Caki2 (cell line): ENCODE measurements around the gene EPB41L4B. TPM values are rescaled to one million over a fixed set of nuclear protein-coding genes. Genes with fewer than 3 reads are reported as not detected.
"Not testable (repeated sequence)": the region's sequence is repeated elsewhere in the genome, so short reads cannot be mapped to it uniquely, and the experiment has no call there.

Source experiments
- DNase-seq: peaks from one replicate; pipeline ENCODE4 v3.0.0-alpha.2; 2015; ENCODE audit warnings: low read depth
- in situ Hi-C: cut with HindIII; loops from 2 replicates; pipeline ENCODE4 v1.10.0; 2016; ENCODE audit warnings: low sequenced_read_pairs, low pct_unique_long_range_greater_than_20kb, mixed read lengths
- total RNA-seq: library from RNA; depleted of rRNA; stranded (reverse); fragments of >200 nt; shearing (Covaris generic); gene quantifications from 2 replicates; pipeline ENCODE4 v1.2.3, GENCODE V29; 2014; ENCODE audit warnings: low replicate concordance

EPB41L4B gene
- total RNA-seq, 1 experiment from 2014 or later: 4.4 TPM

GRCh38 chr9:109238655-109239054, 82.2 kb downstream of the EPB41L4B start:
- DNase-seq: no peak
- in situ Hi-C loops: no loop called here

DNA sequence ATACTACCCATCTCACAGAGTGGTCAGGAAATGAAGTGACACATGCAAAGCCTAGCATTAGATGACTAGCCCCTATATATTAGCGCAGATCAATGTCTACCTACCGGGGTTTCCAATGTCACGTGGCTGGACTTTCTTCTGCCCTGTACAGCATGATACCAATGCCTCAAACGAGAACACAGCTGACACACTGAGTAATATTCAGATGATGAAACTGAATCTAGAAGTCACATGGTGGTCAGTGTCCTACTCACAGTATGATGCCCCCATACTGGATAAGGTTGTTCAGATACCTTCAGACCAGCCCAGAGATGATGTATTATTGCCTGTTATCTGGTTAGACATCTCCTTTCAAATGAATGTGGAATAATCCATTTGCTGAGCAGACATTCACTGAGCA, 82.7 kb downstream of the EPB41L4B start:
- DNase-seq: no peak
- in situ Hi-C loops: no loop called here

DNA sequence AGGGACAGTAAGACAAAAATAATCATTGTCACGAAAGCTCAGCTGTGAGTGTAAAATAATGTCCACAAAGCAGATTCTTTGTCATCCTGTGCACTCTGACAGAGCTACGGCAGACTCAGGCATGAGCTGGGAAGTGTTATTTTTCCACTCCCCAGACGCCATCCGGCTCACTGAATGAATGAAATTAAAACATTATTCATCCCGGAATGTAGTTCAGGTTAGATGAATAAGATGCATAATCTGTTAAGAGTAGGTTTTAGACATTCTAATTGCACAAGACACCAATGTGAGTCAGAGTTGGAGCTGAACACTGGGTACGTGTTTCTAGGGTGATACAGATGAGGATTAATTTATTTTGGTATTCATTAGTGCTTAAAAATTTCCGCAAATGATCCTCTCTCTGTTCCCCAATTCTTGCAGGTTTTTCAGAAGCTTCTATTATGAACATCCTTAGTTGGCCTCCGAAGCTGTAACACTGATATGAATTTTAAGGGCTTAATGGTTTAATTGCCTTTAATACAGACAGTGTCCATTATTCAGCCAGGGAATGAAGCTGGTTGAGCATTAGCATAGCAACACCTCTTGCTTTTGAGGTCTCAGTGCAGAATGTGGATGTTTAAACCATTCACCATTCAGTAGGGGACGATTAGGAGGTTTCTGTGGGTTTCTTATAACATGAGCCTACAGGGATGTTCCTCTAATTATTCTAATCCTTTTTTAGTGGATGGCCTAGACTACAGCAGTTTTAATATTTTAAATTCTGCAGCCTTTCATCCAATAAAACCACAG, 88.2 kb downstream of the EPB41L4B start:
- in situ Hi-C loops: no loop called here
- no peak for DNase-seq

DNA sequence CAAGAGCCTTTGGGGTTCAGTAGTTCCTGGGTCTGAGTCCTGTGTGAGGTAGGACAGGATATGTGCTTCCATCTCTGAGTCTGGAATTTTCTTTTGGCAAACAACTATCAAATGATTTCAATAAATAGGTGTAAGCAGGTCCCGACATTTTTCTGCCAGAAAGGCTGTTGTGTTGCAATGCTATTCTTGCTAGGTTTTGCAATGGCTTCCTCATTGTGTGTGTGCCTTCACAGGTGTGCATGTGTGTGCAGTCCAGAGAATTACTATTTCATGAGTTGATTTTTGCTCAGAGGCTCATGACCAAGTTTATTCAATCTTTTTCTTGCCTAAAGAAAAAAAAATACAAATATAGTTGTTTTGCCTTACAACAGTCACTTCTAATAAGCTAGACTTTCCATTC, 89.3 kb downstream of the EPB41L4B start:
- in situ Hi-C loops: no loop called here
- DNase-seq: no peak

DNA sequence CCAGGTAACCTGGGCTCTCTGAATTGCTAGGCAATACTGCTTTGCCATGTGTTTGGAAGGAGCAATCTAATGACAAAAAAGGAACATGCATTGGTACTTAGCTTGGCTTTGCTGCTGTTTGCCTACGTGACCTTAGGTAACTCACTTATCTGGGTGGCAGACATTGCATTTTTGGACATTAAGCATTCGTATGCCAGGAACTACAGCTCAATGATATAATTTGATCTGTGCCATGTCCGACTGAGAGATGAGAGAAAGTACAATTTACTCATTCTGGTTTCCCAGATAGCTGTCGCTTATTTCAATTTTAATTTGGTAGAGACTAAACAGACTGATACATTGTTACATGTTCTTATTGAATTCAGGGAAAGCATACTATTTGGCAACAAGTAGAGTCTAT, 90.6 kb downstream of the EPB41L4B start:
- no peak for DNase-seq
- in situ Hi-C loops: no loop called here

DNA sequence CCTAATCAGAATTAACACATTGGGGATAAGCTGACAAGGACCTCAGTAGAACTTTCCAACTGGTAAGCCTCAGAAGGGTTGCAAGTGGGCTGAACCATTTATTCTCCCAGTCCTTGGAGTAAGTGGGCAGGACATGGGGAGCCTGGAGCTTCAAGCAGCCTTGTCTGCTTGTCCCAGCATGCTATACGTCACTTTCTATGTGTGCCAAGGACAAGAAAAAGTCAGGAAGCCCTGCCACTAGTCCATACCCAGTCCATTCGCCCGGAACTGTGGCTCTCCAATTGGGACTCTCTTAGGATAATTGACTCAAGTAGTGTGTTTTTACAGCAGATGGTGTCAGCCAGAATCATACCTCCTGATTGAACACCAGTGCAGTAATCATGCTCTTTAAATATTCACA, 91.2 kb downstream of the EPB41L4B start:
- in situ Hi-C loops: no loop called here

GRCh38 chr9:109228093-109228642, 92.7 kb downstream of the EPB41L4B start:
- no peak for DNase-seq

More for the DNA sequence above, 91.2 kb downstream of the EPB41L4B start:
- no peak for DNase-seq

GRCh38 chr9:109225629-109226028, 95.2 kb downstream of the EPB41L4B start:
- in situ Hi-C loops: no loop called here
- DNase-seq: no peak

More at GRCh38 chr9:109228093-109228642, 92.7 kb downstream of the EPB41L4B start:
- in situ Hi-C loops: no loop called here

GRCh38 chr9:109224751-109225150, 96.1 kb downstream of the EPB41L4B start:
- in situ Hi-C loops: no loop called here

GRCh38 chr9:109218242-109218641, 102.6 kb downstream of the EPB41L4B start:
- DNase-seq, in situ Hi-C loops: not testable (repeated sequence)

More at GRCh38 chr9:109224751-109225150, 96.1 kb downstream of the EPB41L4B start:
- no peak for DNase-seq

DNA sequence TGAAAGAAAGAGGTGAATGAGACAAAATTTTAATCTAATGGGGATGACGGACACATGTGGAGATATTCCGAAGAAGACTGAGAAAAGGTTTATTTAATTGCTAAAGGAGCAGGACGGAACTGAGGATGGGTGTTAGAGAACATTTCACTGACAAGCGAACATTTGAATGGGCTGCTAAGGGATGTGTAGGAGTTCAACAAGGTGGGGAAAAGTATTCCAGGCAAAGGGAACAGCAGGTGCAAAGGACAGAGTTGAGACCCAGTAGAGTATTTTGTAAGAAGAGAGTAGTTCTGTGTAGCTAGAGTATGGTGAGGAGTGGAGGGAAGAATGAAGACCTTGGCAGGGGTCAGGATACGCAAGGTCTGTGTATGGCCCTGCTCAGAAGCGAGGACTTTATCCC, 106.4 kb downstream of the EPB41L4B start:
- DNase-seq: no peak

DNA sequence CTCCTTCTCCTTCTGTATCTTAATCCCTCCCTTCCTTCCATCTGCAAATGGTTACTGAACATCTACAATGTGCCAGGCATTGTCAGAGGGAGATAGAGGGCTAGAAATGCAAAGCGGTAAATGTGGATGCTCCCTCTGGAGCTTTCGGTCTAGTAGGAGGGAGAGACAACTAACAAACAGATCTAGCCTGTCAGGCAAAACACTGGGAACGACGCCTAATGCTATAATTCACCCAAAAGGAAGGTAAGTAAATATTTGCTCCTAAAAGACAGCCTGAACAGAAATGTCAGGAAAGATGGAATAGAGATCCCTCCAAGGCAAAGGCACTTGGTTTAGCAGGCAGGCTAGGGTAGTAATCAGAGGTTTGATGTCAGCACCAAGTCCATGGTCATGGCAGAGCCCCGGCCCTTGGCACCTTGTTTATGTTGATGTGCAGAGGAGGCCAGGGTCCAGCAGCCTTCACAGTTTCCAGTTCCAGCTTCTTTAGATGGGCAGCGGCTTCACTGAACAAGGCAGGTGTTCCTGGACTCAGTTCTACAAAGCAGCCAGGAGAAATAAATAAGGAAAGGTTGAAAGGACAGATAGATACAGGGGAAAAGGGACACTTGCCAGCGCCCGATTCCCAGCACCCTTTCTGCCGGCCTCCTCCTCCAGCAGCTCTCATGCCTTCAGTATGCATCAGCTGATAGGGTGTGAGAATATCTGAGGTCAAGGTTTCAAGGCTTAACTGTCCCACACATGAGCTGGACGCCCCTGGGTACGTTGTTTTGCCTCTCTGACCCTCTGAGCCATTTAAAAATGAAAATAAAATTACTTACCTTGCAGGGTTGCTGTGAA, 107.4 kb downstream of the EPB41L4B start:
- no peak for DNase-seq
- in situ Hi-C loops: no loop called here

More for the DNA sequence above, 106.4 kb downstream of the EPB41L4B start:
- in situ Hi-C loops: no loop called here

DNA sequence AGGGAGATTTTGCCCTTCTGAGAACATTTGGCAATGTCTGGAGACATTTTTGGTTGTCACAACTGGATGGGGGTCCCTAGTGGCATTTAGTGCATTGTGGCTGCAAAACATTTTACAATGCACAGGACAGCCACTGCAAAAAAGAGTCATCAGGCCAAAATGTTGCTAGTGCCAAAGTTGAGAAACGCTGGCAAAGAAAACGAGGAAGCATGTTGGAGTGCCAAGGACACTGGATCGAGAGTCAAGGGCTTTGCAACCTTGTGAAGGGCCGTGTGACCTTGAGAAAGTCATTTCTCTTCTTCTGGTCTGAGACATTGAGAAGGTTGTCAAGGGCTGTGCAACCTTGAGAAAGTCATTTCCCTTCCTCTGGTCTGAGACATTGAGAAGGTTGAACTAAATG, 108.1 kb downstream of the EPB41L4B start:
- in situ Hi-C loops: no loop called here

GRCh38 chr9:109206670-109207069, 114.2 kb downstream of the EPB41L4B start:
- DNase-seq: no peak
- in situ Hi-C loops: no loop called here

More for the DNA sequence above, 108.1 kb downstream of the EPB41L4B start:
- no peak for DNase-seq

DNA sequence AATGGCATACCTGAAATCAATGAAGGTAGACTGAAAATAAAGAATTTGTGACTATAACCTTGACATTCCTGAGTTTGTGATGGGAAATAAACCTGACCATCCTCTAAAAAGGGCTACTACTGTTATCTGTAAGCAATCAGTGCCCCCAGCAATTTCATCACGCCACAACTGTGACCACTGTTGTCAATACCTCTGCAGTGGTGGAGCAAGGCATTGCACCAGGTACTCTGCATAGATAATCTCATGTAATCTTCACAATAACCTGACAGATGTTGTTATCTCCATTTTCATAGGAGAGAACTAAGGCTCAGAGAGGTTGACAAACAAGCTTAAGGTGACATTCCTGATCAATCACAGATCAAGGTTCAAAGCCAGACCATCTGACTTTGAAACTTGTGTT, 115.3 kb downstream of the EPB41L4B start:
- in situ Hi-C loops: no loop called here
- DNase-seq: no peak

- in situ Hi-C loops: no loop called here
- no peak for DNase-seq
Measured at GRCh38 chr9:109203761-109204360, 117.0 kb downstream of the EPB41L4B start.

DNA sequence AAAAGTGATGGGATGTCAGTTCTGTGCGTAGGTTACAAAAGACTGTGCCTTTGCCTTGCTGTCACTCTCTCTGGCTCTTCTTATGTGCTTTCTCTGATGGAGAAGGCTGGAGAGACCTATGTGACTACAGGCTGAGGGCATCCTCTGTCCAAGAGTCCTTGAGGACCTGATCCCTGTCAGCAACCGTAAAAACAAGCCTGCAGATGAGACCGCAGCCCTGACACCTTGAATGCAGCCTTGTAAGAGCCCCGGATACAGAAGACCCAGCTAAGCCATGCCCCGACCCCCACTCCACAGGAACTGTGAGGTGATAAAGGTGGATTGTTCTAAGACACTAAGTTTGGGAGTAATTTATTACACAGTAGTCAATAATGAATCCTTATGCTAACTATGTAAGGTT, 121.2 kb downstream of the EPB41L4B start:
- no peak for DNase-seq
- in situ Hi-C loops: no loop called here

DNA sequence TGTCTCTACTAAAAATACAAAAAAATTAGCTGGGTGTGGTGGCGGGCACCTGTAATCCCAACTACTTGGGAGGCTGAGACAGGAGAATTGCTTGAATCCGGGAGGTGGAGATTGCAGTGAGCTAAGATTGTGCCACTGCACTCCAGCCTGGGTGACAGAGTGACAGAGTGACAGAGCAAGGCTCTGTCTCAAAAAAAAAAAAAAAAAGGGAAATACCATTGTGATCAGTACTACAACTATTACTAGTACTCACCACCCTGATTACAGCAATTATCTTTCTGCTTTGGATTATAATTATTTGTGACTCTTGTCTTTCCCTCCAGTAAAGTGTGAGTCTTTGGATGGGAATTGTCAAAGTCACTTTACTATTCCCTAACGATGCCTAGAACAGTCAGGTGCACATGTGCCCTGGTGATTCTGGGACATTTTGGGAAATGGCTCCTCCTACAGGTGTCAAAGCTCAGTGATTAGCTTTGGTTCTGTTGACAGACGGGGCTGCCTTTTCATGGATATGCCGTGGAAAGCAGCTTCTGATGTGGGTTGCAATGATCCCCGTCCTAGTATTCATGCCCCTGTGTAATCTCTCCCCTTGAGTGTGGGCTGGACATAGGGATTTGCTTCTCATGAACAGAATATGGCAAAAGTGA, 122.0 kb downstream of the EPB41L4B start:
- in situ Hi-C loops: no loop called here
- DNase-seq: no peak
